ENCODE data around the gene CCNL2.
"Not testable (repeated sequence)": the region's sequence is repeated elsewhere in the genome, so short reads cannot be mapped to it uniquely, and the experiment has no call there.

The CCNL2 gene

DNA sequence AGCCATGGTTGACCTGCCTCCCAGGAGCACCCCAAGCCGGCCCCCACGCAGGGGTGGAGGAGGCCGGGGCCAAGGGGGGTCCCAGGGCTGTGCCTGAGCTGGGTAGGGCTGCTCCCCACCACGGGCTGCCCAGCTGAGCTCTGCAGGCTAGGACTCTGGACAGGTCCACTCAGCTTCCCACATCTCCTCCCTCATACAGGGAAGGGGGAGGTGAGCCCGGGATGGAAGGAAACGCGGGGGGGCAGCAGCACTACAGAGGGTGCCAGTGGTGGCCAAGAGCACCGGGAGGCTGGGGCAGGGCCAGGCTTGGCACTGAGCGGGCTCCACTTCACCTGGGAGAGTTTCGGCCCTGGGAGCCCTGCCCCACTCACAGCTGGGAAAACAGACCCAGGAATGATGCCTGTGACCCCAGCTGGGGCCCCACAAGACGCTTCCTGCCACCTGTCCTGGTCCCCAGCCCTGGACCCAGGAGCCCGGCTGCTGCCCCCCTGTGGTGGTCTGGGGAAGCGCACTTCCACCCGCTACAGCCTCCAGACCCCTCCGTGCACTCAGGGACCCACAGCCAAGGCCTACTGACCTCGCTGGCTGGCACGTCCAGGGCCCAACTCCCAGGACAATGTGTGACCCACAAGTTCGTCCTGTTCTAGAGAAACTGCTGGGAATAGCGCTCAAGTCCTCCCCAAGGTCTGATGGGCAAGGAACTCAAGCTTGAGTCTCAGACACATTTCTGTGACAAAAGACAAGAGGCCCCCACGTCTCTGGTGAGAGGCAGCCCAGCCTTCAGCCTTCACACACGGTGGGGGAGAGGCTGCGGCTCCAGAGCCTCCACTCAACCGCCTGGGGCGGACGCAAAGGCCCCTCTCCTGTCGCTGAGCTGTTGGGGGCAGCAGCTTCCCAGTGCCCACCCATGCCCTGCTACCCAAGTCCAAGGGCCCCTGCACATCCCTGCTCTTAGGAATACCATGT, 27.1 kb downstream of the CCNL2 start:
- peak; percentile 56 to 73 (median 69) for DNase-seq

DNA sequence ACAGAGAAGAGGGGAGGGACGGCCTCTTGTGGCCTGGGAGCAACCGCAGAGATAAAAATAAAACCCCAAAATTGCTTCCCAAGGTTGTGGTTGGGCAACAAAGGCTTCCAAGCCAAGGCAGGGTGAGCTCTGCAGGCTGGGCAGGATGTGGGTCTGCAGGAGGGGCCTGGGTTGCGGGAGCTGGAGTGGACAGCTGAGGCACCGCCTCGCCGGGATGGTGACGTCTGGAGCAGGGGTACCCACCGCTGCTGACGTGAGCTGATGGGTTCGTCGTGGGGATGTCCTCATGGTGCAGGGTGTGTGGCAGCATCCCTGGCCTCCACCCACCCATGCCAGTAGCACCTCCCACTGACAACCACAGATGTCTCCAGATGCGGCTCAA, 27.8 kb downstream of the CCNL2 start:
- DNase-seq = peak; percentile 57 to 81 (median 75)

DNA sequence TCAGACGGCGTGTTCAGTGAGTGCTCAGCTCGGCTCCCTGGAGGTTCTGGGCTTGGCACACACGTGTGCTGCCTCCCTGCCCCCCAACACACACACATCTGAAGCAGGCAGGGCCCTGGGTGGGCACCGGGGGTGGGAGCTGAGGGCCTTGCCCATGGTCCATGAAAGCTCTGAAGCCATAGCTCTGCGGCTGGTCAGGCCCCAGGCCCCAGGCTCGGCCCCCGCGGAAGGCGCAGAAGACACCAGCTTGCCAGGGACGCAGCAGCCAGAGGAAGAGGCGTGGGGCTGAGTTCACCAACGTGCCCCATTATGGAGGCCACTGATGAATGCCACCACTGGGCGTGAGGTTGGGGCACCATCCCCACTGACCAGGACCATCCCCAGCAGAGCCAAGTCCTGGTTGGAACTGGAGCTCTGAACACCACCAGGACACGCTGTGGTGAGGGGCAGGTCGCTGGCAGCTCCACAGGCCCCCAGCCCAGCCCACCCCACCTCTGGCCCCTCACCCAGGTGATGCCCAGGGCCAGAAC, 28.3 kb downstream of the CCNL2 start:
- no peak for DNase-seq

DNA sequence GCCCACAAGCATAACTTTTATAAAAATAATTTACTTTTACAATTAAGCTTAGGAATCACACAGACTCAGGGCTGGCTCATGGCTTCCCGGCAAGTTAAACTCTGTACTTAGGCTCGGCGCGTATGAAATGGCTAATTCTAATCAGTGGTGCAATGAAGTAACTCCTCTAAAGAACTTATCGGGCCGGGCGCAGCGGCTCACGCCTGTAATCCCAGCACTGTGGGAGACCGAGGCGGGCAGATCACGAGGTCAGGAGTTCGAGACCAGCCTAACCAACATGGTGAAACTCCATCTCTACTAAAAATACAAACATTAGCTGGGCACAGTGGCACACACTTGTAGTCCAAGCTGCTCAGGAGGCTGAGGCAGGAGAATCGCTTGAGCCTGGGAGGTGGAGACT, 29.0 kb downstream of the CCNL2 start:
- DNase-seq = not testable (repeated sequence)

DNA sequence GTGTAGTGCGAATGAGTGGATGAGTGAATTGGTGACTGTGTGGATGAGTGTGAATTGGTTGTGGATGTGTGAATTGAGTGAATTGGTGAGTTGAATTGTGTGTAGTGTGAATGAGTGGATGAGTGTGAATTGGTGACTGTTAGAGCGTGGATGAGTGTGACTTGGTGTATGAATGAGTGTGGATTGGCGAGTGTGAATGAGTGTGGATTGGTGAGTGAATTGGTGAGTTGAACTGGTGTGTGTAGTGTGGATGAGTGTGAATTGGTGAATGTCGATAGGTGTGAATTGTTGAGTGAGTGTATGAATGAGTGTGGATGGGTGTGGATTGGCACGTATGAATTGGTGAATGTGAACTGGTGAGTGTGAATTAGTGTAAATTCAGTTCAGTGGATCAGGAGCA, 31.8 kb downstream of the CCNL2 start:
- DNase-seq = no peak

DNA sequence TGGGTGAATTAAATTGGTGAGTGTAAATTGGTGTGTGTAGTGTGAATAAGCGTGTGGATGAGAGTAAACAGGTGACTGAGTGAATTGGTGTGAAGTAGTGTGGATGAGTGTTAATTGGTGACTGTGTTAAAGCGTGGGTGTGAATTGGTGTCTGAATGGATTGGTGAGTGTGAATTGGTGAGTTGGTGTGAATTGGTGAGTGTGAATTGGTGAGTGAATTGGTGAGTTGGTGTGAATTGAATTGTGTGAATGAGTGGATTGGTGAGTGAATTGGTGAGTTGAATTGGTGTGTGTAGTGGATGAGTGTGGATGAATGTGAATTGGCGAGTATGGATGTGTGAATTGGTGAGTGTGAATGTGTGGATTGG, 32.5 kb downstream of the CCNL2 start:
- DNase-seq = no peak

DNA sequence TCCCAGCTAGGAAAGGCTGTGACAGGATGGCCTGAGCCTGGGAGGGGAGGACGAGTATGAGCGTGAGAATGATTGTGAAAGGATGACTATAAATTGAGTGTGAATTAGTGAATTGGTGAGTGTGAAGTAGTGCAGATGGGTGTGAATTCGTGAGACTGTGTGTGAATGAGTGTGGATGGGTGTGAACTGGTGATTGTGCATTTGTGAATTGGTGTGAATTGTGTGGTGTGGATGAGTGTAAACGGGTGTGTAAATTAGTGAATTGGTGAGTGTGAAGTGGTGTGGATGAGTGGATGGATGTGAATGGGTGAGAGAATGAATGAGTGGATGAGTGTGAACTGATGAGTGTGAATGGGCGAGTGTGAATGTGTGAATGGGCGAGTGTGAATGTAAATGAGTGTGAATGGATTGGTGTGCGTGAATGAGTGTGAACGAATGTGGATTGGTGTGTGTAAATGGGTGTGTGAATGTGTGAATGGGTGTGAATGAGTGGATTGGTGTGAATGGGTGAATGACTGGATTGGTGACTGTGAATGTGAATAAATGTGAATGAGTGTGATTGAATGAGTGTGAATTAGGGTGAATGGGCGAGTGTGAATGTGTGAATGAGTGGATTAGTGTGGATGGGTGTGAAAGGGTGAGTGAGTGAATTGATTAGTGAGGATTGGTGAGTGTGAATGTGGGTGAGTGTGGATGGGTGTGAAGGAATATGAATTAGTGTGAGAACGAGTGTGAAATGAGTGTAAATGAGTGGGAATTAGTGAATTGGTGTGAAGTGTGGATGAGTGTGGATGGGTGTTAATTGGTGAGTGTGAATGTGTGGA, 33.0 kb downstream of the CCNL2 start:
- DNase-seq = no peak

DNA sequence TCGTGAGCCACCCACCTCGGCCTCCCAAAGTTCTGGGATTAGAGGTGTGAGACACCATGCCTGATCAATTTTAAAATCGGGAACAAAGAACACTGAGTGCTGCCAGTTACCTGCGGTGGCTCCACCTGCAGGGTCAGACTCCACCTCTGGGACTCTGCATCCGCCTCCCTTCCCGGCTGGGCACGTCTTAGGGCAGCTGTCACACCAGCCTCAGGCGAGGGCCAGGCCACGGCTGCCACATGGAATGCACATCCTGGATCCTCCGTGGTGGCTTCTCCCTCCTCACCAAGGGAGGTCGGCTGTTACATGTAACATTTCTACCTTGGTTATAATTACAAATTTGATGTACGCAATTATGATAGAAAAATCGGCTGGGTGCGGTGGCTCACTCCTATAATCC, 34.9 kb downstream of the CCNL2 start:
- no peak for DNase-seq

DNA sequence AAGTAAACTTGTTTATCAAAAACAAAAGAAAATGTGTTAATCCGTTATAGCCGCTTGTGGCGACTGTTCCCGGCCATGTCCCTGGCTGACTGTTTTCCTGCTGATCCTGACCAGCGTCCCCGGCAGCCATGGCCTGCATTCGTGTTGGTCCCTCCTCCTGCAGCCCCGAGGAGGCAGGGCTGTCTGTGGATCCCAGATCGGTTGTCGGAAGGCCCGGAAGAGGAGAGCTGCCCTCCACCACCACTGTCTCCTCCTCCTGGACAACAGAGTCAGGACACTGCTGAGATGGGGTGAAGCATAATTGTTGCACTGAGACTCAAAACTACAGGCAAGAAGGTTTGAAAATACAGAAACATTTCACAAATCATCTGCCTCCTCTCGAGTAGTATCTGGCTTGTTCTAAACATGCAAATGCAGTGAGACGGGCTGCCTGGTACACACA, 37.1 kb downstream of the CCNL2 start:
- DNase-seq = no peak

DNA sequence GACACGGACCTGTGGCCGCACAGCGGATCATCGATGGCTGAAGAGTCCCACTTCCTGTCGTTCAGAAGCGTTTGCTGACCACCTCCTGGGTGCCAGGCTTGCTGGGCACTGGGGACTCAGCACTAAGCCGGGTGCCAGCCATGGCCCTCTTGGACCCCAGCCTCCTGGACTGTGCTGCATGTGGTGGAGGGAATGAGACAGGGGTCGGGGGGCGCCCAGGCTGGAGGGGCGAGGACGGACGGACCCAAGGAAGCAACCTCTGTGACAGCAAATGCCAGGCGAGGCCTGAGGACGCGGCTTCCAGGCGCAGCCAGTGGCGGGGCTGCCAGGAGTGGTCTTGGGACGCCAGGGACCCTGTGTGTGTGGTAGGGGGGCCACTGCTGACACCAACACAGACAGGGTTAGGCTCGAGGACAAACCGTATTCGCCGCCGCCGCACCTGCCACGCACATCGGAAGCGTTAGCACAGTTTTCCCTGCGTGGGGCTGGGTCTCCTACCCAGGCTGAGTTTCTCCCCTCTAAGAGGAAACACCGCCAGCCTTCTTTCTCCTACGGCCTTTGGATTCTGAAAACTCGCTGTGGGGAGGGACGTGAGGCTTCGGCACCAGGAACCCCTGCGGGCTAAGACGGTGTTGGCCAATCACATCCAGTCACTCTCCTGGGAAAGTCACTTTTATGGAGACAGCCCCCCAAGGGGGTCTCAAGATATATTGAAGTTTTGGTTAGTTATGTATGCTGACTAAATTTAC, 37.7 kb downstream of the CCNL2 start:
- no peak for DNase-seq

DNA sequence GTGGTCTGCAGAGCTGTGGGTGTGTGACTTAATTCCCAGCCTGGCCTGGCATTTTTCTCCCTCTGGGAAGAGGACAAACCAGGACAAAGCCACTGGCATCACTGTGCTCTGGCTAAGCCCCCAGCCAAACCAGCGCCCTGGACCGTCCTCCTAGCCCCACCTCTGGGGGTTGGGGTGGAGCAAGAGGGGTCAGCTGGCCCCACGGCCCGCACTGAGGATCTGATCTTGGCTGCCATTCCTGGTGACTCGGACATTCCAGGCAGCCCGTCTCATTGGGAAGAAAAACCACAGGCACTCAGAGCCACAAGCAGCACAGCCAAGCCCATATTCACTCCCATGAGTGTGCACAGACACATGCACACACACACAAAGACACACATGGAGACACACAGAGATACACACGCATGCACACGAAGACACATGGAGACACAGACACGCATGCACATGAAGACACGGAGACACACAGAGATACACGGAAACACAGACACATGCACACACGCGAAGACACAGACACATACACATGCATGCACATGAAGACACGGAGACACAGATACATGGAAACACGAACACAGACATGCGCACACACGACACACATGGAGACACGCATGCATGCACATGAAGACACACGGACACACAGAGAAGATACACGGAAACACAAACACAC, 38.5 kb downstream of the CCNL2 start:
- DNase-seq = no peak

DNA sequence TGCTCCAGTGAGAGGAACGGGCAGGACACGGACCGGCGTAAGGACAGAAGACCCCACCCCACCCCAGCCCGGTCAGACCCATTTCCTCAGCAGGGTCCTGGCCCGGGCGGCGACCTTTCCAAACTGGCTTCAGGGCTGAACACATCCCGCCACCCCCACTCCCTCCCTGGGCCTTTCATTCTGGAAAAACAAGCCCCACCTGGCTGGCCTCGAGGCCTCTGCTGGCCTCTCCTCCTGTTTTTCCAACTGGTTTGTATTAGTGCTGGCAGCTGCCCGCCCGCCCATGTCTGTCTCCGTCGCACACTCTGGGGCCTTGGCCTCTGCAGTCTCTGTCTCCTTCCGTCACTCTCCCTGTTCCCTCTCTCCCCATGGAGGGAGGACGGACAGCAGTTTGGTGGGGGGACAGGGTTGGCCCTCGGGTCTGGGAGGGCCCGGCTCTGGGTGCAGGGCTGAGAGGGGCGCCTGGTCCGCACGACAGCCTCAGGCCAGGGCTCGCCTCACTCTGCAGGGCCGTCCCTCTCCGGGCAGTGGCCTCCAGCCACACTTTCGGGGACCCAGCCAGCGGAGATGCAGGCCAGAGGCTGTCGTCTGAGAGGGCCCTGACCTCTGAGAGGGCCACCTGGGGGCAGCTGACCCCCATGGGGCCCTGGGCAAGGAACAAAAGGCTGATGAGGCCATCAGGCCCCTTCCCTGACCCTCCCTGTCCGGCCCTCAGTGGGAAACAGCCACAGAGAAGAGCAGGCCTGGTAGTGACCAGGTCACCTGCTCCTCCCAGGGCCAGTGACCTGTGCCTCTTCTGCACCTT, 39.3 kb downstream of the CCNL2 start:
- no peak for DNase-seq

DNA sequence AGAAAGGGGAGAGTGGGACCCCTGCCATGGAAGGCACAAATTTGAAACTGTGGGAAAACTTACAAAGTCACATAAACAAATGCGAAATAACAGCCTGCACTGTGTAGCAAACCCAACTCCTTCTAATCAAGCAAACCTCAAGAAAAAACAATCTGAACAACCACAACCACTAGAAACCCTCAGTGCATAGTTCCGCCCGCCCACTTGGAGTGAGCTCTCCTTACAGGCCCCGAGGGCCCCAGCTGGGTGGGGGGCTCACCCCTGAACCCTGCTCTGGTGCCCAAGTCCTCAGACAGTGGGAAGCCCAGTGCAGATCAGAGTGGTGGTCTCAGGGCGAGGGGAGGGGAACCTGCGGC, 39.8 kb downstream of the CCNL2 start:
- peak in 1 of 5 donors; percentile 11 for DNase-seq

DNA sequence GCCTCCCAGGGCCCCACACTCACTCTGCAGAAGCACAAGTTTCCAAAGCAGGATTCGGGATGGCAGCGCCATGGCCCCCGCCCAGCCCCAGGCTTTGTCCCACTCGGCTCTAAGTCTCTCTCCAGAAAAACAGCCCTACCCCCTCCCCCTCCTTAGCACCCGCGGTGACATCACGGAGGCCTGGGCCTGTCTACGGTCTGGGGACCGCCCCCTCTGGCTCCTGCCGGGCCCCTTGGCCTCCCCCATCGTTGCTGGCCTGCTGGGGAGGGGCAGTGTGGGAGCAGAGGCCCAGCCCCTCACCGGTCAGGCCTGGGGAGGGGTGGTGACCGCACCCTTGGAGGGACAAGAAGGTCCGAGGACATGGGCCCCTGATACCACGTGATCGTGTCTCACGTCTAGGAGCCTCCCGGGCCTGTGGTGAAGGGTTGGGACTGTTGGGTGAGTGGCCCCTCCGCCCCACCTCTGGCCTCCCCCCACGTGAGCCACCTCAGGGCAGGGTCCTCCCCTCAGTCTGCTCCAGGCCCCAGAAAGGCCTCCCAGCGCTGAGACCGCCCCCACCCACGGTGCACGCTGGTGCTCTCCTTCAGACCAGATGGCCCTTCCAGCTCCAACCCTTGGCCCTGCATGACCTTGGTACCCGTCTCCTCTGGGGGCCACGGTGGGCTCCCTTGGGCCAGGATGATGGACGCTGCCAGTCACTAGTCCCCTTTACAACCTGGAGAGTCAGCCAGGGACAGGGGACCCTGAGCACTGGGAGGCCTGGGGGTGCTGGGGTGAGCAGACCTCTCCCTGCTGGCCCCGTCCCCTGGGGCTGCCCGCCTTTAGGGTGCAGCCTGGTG, 40.5 kb downstream of the CCNL2 start, which contains the start of gene MXRA8:
Gene MXRA8, minus strand, starts transcription at position 123 of the 839 bp plus-strand sequence. Its CDS starts 51 bp downstream, at position 72.
- peak in 1 of 5 donors; percentile 11 for DNase-seq

DNA sequence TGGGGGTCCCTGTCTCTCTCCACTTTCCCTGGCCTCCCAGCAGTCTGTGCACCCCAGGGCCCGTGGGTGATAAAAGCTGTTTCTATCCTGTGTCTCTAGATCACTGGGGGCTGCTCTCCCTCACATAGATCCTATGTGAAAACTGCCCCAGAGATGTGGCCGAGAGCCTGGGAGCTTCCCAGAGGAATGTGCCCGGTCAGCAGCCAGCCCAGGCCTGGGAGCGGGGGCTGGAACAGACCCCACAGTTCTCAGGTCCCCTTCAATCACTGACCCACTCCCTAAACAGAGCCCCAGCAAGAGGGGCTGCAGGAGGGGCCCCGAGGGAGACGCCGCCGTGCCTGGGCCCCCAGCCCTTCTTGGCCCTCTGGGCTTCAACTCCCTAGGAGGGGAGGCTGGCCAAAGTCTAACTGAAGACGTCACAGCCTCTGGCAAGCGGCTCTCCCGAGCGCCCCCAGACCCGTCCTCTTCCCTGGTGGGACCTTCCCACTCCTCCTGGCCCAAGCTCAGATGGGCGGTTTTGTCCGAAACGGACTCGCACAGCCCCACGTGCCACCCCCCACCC, 41.2 kb downstream of the CCNL2 start:
- DNase-seq = peak in 1 of 5 donors; percentile 10

DNA sequence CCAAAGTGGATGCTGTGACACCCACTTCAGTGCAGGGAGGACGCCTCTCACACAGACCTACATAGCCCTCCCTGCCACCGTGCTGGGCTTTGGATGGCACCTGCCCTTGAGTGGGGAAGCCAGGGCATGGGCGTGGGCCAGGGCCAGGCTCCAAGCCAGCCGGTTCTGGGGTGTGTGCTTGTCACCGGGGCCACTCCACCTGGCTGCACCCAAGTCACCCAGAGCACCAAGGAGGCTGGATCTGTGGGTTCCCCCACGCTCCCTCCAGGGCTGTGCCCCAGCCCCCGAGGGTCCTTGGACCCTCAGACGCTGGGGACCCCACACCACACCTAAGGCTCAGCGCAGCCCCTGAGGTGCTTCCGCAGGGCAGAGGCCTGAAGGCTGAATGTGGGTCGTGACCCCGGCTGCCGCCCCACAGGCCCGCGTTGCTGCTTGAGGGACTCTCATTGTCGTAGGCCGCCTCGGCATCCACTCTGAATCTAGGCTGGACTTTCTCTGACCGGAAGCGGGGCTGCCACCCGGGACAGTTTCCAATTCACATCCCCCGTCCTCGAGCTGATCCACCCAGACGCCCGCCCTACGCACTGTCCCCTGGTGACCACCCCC, 42.2 kb downstream of the CCNL2 start:
- DNase-seq = no peak

DNA sequence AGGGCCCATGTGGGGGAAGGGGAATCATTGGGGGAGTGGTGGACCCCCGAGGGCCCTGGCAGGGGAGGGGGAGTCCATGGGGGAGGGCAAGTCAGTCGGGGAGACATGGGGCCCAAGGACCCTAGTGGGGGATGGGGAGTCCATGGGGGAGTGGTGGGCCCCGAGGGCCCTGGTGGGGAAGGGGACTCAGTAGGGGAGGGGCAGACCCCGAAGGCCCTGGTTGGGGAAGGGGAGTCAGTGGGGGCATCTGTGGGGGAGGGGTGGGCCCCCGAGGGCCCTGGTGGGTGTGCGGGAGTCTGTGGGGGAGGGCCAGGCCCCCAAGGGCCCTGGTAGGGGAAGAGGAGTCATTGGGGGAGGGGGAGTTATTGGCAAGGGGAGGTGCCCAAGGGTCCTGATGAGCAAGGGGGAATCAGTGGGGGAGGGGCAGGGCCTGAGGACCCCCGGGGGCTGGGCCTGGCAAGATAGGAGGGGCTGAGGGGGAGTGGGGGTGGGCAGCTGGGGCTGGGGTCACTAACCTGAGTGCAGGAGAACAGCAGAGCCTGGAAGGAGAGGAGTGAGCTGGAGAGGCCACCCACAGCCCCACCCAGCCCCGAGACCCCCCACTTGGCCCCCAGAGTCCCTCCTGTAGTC, 42.9 kb downstream of the CCNL2 start:
- DNase-seq = no peak

DNA sequence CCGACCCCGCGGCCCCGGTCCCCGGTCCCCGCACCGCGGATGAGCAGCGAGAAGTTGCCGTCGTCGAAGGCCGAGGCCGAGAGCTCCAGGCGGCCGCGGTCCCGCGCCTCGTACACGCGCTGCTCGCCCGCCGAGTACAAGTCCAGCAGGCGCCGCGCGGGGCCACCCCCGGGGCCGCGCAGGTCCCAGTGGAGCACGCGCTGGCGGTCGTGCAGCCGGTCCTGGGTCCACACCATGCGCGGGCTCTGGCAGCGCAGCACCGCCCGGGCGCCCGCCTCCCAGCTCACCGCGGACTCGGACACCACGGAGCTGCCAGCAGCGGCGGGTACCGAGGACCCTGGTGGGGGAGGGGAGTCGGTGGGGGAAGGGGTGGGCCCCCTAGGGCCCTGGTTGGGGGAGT, 43.7 kb downstream of the CCNL2 start:
- no peak for DNase-seq

Data from T-helper 1 cell (primary cell).